Vagina (tissue), 2 donors: ENCODE data around the gene CCDC39. TPM values are rescaled to one million over a fixed set of nuclear protein-coding genes. Genes with fewer than 3 reads are reported as not detected.
"Not testable (repeated sequence)": the region's sequence is repeated elsewhere in the genome, so short reads cannot be mapped to it uniquely, and the experiment has no call there.

Source experiments
- DNase-seq, 2 donors: peaks; one replicate each; pipeline ENCODE4 v3.0.0-alpha.2; 2017; ENCODE audit errors: extremely low spot score in 2 of 2
- H3K27ac ChIP-seq: fragments of 200-600 bp; sonication (generic); one replicate; pipeline ENCODE4 v1.5.1; 2019
- H3K27me3 ChIP-seq: fragments of 200-600 bp; sonication (generic); one replicate; pipeline ENCODE4 v1.5.1; 2019
- H3K36me3 ChIP-seq, 2 donors: fragments of 200-600 bp; sonication (generic); one replicate each; pipeline ENCODE4 v1.5.1; 2017 to 2019
- H3K4me1 ChIP-seq: fragments of 200-600 bp; sonication (generic); one replicate; pipeline ENCODE4 v1.5.1; 2019
- H3K4me3 ChIP-seq, 2 donors: fragments of 200-600 bp; sonication (generic); 1 replicate in 1 of 2; 2 replicates in 1 of 2; pipeline ENCODE4 v1.5.1; 2016 to 2019
- H3K9me3 ChIP-seq: fragments of 200-600 bp; sonication (generic); one replicate; pipeline ENCODE4 v1.5.1; 2019
- CTCF ChIP-seq, 3 experiments: fragments of 450-650 bp in 2 of 3; fragments of 200-600 bp in 1 of 3; sonication (generic) in 1 of 3; IDR thresholded peaks; one replicate each; pipeline ENCODE4 v1.5.1; 2017 to 2019; ENCODE audit warnings: antibody characterized with exemption in 3 of 3, mild to moderate bottlenecking in 2 of 3, moderate library complexity in 2 of 3
- POLR2A ChIP-seq, 2 donors: fragments of 450-650 bp; IDR thresholded peaks; one replicate each; pipeline ENCODE4 v1.6.1; 2017; ENCODE audit warnings: antibody characterized with exemption in 2 of 2, mild to moderate bottlenecking in 2 of 2, moderate library complexity in 2 of 2
- POLR2AphosphoS5 ChIP-seq, 2 donors: sonication (generic); formaldehyde crosslinking; IDR thresholded peaks; one replicate each; pipeline ENCODE4 v1.9.0; 2017; ENCODE audit warnings: antibody characterized with exemption in 2 of 2, mild to moderate bottlenecking in 2 of 2, low read depth in 1 of 2; ENCODE audit not compliant: insufficient read depth in 1 of 2
- intact Hi-C: fragments of 100-400 bp; cut with DNase I; formaldehyde crosslinking; loops from one replicate; pipeline ENCODE4 v1.15.1; 2023
- total RNA-seq: library from RNA; depleted of rRNA; stranded (reverse); fragments of >200 nt; gene quantifications from one replicate; pipeline ENCODE4 v1.2.3, GENCODE V29; 2016

The CCDC39 gene
- total RNA-seq, 1 donor from 2014 or later, result not detected

DNA sequence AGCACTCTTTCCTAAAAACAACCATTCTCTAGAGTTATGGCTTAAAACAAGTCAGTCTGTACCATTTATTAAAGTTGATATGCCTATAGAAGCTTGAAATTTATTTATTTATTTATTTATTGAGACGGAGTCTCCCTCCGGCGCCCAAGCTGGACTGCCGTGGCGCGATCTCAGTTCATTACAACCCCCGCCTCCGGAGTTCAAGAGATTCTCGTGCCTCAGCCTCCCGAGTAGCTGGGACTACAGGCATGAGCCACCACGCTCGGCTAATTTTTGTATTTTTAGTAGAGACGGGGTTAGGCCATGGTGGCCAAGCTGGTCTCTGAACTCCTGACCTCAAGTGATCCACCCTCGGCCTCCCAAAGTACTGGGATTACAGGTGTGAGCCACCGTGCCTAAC, 78.8 kb downstream of the CCDC39 start:
- no peaks in the 10 kb centered on the region for H3K27me3 ChIP-seq
- no peak for DNase-seq
- H3K36me3 ChIP-seq, result peaks cover 2 to 16% of the 10 kb centered on the region in 2 donors
- intact Hi-C loops, result no loop called here
- TF ChIP-seq CTCF (IDR thresholded peaks at IDR 0.05) (no peak), POLR2A (IDR thresholded peaks at IDR 0.05) (no peak), POLR2AphosphoS5 (IDR thresholded peaks at IDR 0.05; ENCODE audit: insufficient read depth in 1 of 2, low read depth in 1 of 2) (no peak)
- no peak overlapping the region for H3K4me3 ChIP-seq
- no peaks in the 10 kb centered on the region for H3K9me3 ChIP-seq
- no peak overlapping the region for H3K27ac ChIP-seq
- H3K4me1 ChIP-seq, result peaks cover 10% of the 10 kb centered on the region

DNA sequence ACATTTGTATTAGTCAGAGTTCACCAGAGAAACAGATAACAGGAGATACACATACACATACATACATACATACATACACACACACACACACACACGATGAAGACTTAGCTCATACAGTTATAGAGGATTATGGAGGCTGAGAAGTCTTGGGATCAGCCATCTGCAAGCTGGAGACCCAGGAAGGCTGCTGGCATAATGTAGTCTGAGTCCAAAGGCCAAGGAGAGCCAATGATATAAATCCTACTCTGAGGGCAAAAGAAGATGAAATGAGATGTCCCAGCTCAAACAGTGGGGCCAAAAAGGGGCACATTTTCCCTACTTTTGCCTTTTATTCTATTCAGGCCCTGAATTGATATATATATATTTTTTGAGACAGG, 83.7 kb downstream of the CCDC39 start:
- TF ChIP-seq POLR2AphosphoS5 (IDR thresholded peaks at IDR 0.05; ENCODE audit: insufficient read depth in 1 of 2, low read depth in 1 of 2) (no peak), CTCF (IDR thresholded peaks at IDR 0.05) (no peak), POLR2A (IDR thresholded peaks at IDR 0.05) (no peak)
- H3K27me3 ChIP-seq, result no peaks in the 10 kb centered on the region
- H3K9me3 ChIP-seq, result no peaks in the 10 kb centered on the region
- H3K27ac ChIP-seq, result no peak overlapping the region
- H3K36me3 ChIP-seq, result no peaks in the 10 kb centered on the region
- no peak overlapping the region for H3K4me3 ChIP-seq
- intact Hi-C loops, result loop anchor here (2.0 kb wide), 1 partner anchor 579 kb away; no protein-coding TSS in a partner anchor
- no peaks in the 10 kb centered on the region for H3K4me1 ChIP-seq
- DNase-seq, result no peak

DNA sequence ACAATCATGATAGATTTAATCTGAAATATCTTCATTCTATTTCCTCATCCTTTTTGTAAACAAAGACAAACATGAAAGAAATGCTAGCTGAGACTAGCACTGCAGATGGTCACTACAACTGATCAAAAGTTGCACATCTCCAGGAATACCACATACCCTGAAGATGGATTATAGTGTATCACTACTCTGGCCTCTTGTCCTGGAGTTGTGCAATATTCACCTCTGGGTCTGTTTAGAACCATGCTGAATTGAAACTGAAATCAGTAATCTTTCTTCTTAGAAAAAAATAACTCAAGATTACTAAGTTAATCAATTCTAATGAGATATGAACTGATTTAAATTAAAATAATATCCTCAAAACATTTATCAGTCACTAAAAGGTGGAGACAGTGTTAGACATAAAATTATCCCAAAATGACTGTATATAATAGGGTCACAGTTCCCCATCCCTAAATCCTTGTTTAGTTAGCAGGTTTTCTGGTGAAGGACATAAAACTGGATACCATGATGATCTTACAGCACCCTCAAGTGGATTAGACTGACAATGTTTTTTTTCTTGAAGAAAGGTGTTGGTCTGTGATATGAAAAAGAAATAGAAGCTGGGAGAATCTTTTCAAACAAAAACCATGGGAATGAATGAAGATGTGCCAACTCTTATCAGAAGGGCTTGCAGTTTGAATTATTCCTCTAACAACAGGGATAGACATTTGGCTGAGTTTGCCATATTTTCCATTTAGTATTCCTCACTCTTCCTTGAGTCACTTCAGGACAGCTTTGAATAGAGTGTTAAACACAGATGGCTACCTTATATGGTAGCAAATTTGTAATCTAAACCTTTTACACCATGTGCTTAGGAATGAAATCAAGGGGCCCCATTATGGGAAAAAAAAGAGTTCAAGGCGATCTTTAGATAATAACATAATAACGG, 84.4 kb downstream of the CCDC39 start:
- DNase-seq, result no peak
- no peaks in the 10 kb centered on the region for H3K27me3 ChIP-seq
- intact Hi-C loops, result loop anchor here (2.0 kb wide), 1 partner anchor 580 kb away; no protein-coding TSS in a partner anchor
- H3K4me1 ChIP-seq, result no peaks in the 10 kb centered on the region
- H3K4me3 ChIP-seq, result no peak overlapping the region
- H3K9me3 ChIP-seq, result no peaks in the 10 kb centered on the region
- no peaks in the 10 kb centered on the region for H3K36me3 ChIP-seq
- TF ChIP-seq POLR2A (IDR thresholded peaks at IDR 0.05), result no peak
- peak in 2 of 3 experiments; percentile 9 to 11 for TF ChIP-seq CTCF (IDR thresholded peaks at IDR 0.05)
- no peak for TF ChIP-seq POLR2AphosphoS5 (IDR thresholded peaks at IDR 0.05; ENCODE audit: insufficient read depth in 1 of 2, low read depth in 1 of 2)
- no peak overlapping the region for H3K27ac ChIP-seq

DNA sequence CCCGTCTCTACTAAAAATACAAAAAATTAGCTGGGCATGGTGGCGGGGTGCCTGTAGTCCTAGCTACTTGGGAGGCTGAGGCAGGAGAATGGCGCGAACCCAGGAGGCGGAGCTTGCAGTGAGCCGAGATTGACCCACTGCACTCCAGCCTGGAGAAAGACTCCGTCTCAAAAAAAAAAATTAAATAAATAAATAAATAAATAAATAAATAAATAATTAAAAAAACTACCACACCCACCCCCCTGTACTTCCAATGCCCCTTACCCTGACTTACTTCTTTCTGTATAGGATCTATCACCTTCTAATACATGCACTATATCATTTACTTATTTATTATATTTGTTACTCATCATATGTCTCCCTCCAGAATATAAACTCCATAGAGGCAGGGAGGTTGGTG, 85.7 kb downstream of the CCDC39 start:
- not testable (repeated sequence) for H3K4me1 ChIP-seq, DNase-seq, H3K9me3 ChIP-seq, H3K27me3 ChIP-seq, H3K36me3 ChIP-seq, H3K27ac ChIP-seq, H3K4me3 ChIP-seq
- intact Hi-C loops, result loop anchor here (2.0 kb wide), 1 partner anchor 581 kb away; no protein-coding TSS in a partner anchor

- intact Hi-C loops, result no loop called here
- no peaks in the 10 kb centered on the region for H3K4me1 ChIP-seq
- no peak for DNase-seq
- H3K4me3 ChIP-seq, result no peak overlapping the region
- no peak overlapping the region for H3K27ac ChIP-seq
- H3K36me3 ChIP-seq, result no peaks in the 10 kb centered on the region
- H3K9me3 ChIP-seq, result no peaks in the 10 kb centered on the region
- TF ChIP-seq CTCF (IDR thresholded peaks at IDR 0.05), result no peak
- no peaks in the 10 kb centered on the region for H3K27me3 ChIP-seq
Observed at GRCh38 chr3:180590396-180590795, 88.9 kb downstream of the CCDC39 start.
